Esophagus mucosa (tissue), 1 donor: ENCODE measurements around the gene DIS3L2. TPM values are rescaled to one million over a fixed set of nuclear protein-coding genes. Genes with fewer than 3 reads are reported as not detected.

Experiments
- ATAC-seq: fragments of 200-7000 bp; cut with Tn5 transposase; one replicate; pipeline ENCODE4 v1.9.1; 2020
- total RNA-seq: library from RNA; stranded (reverse); gene quantifications from one replicate; pipeline ENCODE4 v1.2.4, GENCODE V29; 2023
- donor health status: DM: yes; HTN: yes; CAD: no.

The DIS3L2 gene
- total RNA-seq, 1 donor from 2014 or later = 25.0 TPM

DNA sequence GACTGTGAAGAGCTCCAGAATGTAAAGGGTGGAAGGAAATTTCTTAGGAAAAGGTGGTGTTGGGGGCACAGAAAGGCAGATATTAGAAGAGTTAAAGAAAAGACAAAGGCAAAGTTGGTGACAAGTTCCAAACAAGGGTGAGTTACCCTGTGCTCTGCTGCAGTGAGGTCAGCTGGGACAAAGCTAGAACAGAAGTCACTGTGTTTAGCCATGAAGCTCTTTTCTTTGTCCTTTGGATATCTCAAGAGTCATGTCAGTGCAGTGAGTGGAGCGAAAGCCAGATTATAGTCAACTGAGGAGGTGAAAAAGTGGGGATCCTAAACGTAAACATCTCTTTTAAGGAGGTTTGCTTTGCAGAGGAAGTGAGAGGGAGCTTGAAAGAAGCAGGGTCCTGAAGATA, 229.3 kb downstream of the DIS3L2 start:
- ATAC-seq = no peak

DNA sequence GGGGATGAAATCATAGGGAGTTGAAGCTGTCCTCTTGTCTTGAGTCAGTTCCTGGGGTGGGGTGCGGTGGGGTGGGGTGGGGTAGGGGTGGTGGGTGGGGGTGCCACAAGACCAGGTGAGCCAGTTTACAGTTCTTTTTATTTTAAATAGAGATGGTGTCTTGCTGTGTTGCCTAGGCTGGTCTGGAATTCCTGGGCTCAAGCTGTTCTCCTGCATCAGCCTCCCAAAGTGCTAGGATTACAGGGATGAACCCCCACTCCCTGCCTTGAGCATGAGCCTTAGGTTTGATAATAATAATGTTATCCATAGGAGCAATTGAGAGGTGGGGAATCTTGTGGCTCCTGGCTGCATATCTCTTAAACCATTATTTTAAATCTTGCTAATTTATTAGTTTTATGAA, 234.0 kb downstream of the DIS3L2 start:
- ATAC-seq = no peak

DNA sequence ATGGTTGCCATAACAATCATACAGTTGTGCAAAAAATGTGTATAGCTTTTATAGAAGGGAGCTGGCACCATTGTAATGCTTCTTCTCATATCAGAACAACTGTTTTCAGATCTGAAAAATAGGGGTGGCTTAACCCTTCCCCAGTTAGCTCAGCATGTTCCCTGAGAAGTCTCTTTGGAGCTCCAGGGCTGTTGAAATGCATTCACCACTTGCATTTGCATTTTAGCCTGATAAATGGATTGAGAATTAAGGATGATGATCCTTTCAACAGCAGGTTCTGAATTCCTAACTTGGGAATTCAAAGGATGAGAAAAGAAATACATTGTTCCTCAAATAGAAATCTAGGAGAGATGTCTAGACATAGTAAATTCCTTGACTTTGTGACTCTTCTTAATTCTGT, 235.3 kb downstream of the DIS3L2 start:
- no peak for ATAC-seq

DNA sequence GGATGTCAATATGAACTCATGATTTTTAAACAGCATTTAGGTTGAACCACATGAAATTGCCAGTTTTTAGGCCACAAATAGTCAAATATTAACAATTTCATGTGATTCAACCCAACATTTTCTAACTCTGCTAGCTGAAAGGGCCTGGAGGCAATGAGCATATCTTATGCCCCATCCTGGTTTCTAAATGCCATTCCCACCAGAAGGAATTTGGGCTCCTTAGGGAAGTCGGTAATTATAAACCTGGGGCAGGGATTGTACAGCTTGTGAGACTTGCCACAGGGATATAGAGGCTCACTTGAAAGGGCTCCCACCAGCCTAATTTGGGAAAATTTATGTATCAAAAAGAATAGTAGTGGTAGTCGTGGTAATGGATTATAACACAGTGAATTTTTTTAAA, 238.7 kb downstream of the DIS3L2 start:
- ATAC-seq = no peak

DNA sequence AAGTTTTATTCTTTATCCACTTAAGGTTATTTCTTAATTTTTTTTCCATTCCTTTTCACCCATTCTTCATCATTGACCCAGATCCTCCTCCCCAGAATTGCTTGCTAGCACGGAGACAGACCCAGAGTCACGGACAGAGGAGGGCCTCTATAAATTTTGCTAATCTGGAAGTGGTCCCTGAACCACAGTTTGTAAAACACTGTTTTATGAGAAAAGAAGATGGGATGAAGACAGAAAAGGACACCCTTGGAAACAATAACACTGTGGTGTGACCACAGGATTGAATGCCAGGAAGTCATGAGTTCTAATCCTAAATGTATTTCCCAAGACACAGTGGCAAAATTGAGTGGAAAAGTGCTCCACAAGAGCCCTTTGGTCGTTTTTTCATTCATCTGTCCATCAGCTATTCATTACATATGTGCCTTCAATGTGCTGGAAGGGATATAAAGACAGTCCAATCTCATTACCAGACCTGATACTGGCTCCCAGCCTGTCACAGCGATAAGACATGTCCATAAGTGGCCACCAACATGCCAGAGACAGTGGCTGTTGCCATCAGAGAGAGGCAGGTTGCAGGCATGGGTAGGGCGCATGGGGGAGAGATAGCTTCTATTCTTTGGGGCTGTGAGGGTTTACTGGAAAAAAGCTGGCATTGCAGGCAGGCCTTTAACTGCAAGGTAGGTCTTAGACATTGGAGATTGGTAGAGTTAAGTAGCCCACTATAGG, 241.8 kb downstream of the DIS3L2 start:
- ATAC-seq = no peak

DNA sequence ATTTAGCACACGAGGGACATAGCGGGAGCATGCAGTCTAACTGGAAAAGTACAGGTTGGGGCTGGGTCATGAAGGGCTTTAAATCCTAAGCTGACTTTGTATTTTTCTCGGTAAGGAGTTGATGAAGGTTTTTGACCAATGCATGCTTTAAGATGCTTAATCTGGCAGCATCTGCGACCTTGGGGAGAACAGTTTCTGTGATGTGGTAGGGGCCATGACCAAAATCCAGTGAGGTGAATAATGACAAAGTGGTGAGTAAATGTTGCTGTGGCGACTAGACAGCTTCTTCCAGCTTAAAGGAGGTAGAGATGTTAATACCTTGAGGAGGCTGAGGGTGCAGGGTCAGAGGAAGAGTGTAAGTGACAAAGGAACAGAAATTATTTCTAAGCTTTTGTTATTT, 242.4 kb downstream of the DIS3L2 start:
- no peak for ATAC-seq

DNA sequence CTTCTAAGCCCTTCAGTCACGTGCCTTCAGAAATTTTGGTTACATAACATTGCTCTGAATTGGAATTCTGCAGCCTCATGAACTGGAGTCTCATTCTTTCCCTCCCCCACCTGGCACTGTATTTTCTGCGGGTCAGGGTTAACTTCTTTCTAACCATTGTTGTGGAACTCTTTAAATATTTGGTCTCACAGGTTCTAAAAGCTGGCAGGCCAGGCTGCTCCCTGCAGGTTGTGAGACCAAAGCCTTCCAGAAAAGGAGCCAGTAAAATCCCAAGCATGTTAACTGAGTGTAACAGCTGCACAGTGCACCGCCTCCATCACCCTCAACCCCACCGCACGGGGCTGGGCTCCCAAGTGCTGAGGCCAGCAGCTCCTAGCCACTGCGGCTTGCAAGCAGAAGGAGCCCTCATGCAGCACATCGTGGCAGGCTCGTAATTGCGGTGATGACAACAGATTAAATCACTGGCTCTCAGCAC, 243.0 kb downstream of the DIS3L2 start:
- ATAC-seq = no peak

DNA sequence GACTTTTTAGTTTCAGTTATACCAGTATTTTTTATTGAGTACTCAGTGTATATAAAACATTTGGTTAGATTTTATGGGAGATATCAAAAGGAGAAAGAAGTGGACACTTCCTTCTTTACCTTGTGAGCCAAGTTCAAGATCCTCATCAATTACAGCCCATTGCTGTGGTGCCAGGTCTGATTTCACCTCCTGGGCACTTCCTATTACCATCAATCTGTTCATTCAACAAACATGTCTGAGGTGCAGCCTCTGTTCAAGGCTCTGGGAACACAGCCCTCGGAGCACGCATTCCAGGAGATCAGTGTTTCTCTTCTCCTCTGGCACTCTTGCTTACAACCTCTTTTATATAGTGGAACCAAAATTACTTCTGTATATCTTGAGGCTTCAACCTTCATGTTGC, 245.7 kb downstream of the DIS3L2 start:
- ATAC-seq = no peak

DNA sequence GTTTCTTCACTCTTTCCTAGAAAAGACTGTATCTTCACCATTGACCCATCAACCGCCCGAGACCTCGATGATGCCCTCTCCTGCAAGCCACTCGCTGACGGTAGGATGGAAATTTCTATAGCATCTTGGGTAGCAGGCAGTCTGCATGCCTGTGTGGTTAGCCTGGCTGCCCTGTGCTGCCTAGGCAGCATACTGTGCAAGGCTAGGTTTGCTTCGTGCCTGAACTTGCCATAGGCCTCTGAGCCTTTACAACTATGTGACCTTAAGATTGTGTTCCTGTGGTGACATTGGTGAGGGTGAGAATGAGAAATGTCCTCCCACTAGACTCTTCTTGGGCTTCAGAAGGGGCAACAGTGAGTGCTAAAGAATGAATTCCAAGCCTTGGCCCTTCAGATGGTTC, 248.8 kb downstream of the DIS3L2 start:
- ATAC-seq = no peak

DNA sequence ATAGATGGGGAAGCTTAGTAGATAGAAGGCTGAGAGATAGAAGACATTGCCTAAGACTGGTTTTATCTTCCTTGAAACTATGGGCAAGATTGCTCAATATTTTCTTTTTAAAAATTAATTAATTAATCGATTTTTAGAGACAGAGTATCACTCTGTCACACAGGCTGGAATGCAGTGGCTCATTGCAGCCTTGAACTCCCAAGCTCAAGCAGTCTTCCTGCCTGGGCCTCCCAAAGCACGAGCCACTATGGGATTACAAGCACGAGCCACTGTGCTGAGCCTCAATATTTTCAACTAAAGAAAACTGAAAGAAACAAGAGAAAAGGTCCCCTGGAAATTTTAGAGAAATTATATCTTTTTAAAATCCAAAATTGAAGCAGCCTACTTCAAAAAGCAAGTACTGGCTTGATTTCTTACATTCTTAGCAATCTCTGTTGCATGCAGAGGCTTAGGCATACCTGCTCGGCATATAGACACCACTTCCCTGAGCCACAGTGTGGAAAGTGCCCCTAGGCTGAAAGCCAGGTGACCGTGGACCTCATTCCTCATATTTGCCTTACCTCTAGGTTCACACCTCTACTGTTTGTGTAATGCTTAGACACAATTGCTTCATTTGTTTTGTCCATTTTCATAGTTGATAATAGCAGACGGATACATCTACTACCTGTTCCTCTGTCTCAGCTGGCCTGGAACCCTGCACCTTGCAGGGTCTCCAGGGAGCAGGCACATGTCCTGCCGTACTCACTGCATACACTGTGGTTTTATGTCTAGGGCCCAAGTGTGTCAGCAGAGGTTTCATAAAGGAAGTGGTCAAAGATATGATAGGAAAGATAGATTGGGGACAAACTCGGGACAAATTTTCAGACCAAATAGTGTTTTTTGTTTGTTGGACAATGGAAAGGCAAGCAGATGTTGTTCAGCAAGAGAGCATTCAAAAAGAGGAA, 250.5 kb downstream of the DIS3L2 start:
- peak; percentile 82 for ATAC-seq

DNA sequence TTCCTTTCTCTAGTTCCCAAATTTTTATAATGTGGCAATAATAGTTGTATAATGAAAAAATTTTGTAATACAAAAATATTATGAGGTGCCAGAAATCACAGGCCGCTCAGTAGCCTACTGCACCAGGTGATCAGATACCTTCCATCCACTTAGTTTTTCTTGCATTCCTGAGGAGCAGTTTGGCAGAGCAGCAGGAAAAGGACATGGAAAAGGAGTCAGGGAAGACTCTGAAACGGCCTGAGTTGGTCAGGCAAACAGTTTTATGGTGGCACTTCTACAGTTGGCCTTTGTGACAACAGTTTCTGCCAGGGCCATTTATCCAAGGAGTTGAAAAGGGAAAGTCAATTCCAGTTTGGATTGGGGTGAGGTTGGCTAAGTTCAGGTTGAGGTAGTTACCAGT, 251.7 kb downstream of the DIS3L2 start:
- ATAC-seq = no peak

DNA sequence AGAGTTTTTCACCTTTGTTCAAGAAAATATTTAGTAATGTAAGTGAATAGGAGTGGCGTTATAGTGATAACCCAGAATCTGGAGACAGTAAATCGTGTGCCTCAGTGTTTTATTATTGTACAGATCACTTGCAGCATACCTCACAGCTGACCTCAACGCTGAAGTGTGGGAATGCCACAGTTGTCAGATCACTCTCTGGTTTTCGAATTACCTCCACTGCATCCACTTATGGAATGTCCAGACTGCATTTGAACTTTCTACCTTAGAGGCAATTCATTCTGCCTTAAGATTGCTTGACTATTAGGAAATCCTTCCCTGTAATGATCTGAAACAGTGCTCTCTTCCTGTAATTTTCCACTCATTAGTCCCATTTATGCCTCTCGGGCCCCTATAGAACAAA, 252.5 kb downstream of the DIS3L2 start:
- no peak for ATAC-seq

DNA sequence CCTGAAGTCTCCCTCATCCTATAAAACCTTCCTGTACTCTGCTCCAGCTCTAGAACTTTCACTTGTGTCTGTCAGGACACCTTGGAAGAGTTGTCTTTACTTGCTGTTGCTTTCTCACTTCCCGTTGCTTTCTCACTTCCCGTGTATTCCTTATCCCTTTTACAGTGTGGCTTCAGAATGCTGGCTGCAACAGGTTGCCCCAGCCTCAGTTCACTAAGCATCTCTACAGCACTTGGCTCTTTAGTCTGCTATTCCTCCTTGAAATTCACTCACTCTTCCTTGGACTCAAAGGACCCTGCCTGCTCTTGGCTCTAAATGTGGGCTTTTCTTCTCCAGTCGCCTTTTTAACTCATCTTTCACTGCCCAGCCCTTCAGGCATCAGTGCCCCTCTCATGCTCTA, 254.5 kb downstream of the DIS3L2 start:
- ATAC-seq = no peak

DNA sequence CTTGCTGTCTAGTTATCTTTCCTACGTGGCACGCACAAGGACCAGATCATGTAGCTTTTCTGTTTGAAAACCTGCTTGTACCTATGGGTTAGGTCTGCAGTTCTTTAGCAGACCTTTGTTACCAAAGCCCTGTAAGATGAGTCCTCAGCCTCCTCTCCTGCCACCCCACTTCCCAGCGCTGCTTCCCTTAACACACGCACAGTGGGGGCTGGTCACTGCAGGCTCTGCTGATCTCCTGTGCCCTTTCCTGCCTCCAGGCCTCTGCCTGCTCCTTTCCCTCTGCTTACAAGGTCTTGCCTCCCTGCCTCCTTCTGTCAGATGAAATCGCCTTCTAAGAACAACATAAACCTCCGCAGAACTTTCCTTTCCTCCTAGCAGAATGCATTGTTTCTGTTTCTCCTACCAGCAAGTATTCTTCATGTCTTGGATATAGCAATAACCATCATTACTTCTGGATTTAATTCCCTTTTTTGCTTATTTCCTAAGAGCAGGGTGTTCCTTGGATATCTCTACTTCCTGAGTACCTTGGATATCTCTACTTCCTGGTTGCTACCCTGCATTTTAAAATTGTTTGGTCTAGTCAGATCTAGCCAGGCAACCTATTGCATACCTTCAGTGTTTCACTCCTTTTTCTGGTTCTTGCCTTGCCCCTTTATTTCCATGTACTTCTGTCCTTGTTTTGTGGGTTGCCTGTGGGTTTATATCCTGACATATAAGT, 257.4 kb downstream of the DIS3L2 start:
- no peak for ATAC-seq

DNA sequence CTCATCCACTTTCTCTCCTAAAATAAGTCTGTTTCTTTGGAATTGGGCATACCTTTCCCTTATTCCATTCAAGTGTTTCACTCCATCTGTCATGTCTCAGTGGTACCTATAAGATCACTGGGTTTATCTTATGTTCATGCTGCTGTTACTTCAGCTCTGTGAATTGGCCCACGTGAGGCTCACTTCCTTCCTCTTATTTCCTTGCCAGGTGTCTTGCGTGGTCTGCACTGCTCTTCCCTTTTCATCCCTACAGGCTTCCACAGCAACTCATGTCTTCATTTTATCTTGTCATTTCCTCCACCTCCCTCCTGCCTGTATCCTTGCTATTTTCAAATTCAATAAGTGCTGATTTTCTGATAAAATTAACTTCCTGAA, 258.0 kb downstream of the DIS3L2 start:
- no peak for ATAC-seq

DNA sequence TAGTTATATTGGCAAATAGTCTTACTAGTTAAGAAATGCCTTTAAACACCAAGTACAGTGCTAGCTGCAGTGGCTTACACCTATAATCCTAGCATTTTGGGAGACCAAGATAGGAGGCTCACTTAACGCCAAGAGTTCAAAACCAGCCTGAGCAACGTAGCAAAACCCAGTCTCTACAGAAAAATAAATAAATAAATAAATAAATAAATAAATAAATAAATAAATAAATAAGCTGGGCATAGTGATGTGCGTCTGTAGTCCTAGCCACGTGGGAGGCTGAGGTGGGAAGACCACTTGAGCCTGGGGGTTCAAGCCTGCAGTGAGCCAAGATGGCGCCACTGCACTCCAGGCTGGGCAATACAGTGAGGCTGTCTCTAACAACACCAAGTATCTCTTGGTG, 258.4 kb downstream of the DIS3L2 start:
- ATAC-seq = no peak

DNA sequence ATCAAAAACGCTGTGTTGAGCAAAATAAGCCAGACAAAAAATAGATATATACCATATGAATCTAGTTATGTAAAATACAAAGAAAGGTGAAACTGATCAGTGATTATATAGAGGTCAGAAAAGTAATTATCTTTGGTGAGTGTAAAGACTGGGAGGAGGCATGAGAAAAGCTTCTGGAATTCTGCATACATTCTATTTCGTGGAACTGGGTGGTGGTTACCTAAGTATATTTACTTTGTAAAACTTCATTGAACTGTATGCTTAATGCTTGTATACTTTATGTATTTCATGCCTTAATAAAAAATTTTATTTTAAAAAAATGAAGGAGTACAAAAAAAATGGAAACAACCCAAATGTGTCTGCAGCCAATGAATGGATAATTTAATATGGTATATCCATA, 263.9 kb downstream of the DIS3L2 start:
- no peak for ATAC-seq

DNA sequence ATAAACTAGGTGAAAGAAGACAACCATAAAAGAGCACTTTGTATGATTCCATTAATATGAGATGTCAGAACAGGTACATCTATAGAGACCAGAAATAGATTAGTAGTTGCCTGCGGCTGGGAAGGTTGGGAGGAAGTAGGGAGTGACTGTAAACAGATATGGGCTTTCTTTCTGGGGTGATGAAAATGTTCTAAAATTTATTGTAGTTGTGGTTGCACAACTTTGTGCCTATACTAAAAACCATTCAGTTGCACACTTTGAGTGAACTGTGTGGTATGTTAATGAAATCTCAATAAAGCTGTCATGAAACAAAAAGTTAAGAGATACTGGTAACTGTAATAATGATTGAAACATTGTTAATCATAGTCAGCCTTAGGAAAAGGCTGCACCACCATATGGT, 264.4 kb downstream of the DIS3L2 start:
- no peak for ATAC-seq

DNA sequence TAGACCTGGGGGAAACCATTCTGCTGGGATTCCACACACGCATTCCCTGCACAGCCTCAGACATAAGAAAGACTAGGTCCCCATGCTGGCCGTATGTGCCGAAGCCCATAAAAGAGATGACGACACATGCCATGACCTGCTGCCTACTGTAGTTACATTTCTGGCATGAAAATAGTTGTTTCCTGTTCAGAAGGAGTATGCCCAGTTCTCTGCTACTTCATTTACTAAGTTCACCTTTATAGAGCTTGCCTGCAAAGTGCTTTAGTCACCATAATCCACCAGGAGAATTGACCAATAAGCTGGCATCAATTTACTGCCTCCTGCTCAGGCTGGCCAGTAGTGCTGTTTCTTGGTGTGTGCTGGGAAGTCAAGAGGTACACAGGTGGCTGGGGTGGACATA, 266.8 kb downstream of the DIS3L2 start:
- ATAC-seq = peak; percentile 81

DNA sequence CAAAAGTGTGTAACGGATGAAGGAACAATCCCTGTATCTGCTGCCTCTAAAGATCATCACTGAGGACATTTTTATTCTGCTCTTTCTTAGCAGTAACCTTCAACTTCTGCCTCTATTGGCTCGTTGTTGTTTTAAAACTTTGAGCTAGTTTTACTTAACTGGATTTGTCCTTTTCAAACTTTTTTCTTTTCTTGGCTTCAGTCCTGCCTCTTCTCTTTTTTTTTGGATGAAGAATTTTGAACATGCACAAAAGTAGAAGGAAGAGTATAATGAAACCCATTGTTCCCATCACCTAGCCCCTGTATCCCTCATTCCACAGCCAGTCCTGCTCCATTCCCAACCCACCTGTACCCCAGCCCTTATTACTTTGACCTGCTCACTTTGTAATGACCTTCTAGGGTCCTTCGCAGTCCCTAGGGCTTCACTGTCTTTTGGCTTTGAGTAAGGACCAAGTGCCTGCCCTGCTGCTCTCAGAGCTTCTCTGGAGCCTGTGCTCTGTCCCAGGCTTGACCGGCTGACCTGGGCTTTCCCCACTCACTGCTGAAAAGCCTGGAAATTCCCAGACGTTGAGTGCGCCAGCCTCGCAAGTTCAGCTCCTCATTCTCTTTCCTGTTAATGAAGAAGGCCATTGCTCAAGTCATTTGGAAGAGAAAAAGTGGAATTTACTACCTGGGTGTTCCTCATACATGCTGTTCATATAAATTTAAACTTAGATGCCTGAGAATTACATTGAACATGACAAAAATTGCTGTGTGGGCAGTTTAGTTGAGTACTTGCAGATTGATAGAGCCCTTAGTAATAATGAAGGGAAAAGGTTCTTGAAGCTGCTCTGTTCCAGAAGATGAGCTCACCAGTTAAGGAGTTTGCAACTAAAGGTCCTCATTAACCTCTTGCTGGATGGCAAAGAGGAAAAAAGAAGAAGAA, 267.7 kb downstream of the DIS3L2 start:
- ATAC-seq = no peak

DNA sequence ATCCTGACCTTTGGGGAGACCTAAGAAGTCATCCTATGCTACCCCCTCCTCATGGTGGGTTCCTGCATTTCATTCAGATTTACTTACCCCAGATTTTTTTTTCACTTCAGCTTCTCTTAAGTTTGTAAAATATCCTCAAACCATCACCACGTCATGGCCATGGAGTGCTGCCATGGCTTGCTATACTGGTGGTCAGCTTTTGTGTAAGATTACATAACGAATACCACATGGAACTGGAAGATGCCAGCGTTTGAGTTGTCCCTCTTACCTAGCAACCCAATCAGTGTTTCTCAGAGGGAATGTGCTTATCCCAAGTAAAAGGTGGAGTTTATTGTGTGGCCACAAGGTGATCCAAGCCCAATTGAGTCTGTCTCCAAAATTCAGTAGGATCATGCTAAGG, 268.4 kb downstream of the DIS3L2 start:
- ATAC-seq = no peak

DNA sequence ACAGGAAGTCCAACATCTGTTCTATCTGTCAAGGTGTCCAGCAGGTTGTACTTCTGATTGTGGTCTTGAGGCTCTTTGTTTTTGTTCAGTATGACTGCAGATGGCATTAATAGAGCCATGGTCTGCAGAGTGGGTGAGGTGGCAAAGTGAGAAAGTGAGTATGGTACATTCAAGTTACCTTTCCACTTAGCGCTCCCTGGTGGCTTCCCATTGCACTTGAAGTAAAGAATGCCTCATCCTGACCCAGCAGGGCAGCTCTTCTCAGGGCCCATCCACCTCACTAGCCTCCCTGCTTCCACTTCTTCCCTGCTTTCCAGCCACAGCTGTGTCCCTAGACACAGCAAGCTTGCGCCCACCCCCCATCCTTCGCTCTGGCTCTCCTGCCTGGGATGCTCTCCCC, 269.0 kb downstream of the DIS3L2 start:
- peak; percentile 50 for ATAC-seq
